ENCODE data around the gene ATP5F1E.

- TF ChIP-seq EP300 (IDR thresholded peaks at IDR 0.05; ENCODE audit: borderline replicate concordance) (no peak), TEAD4 (IDR thresholded peaks at IDR 0.05) (no peak), MAX (IDR thresholded peaks at IDR 0.05) (no peak), RAD21 (IDR thresholded peaks at IDR 0.05; ENCODE audit: low read depth) (no peak), NFIC (IDR thresholded peaks at IDR 0.05) (no peak), EGR1 (IDR thresholded peaks at IDR 0.05) (no peak), REST (IDR thresholded peaks at IDR 0.05; ENCODE audit: low read depth) (no peak), YY1 (IDR thresholded peaks at IDR 0.05; ENCODE audit: low read depth) (no peak)
These were observed 15.2 kb downstream of the ATP5F1E start for GRCh38 chr20:59016795-59017492.
